G401.6 (cell line): ENCODE measurements around the gene ZNF672.
"Not testable (repeated sequence)": the region's sequence is repeated elsewhere in the genome, so short reads cannot be mapped to it uniquely, and the experiment has no call there.

ENCODE experiments used
- FAIRE-seq: peaks from 2 replicates; lab custom pipeline; 2012; peaks lifted over from hg19 to GRCh38; lab: Jason Lieb, UNC

ZNF672 gene

GRCh38 chr1:248813546-248813945 is 24.5 kb upstream of the ZNF672 start:
- FAIRE-seq = no peak

- FAIRE-seq = no peak
Measured at GRCh38 chr1:248814351-248814750, 23.7 kb upstream of the ZNF672 start.

GRCh38 chr1:248815407-248816034 is 22.5 kb upstream of the ZNF672 start:
- no peak for FAIRE-seq

- no peak for FAIRE-seq
Measured at GRCh38 chr1:248816042-248816851, 21.8 kb upstream of the ZNF672 start.

GRCh38 chr1:248817065-248817464 is 21.0 kb upstream of the ZNF672 start:
- no peak for FAIRE-seq

GRCh38 chr1:248818505-248819374 is 19.3 kb upstream of the ZNF672 start:
- no peak for FAIRE-seq

GRCh38 chr1:248820041-248820585 is 17.9 kb upstream of the ZNF672 start:
- FAIRE-seq = no peak

GRCh38 chr1:248821101-248821500 is 16.9 kb upstream of the ZNF672 start:
- no peak for FAIRE-seq

- no peak for FAIRE-seq
Measured at GRCh38 chr1:248821641-248822040, 16.4 kb upstream of the ZNF672 start.

- no peak for FAIRE-seq
Measured at GRCh38 chr1:248822148-248823032, 15.6 kb upstream of the ZNF672 start.

- FAIRE-seq = no peak
Measured at GRCh38 chr1:248823517-248824001, 14.5 kb upstream of the ZNF672 start.

- no peak for FAIRE-seq
Measured at GRCh38 chr1:248824301-248824700, 13.7 kb upstream of the ZNF672 start.

- FAIRE-seq = no peak
Measured at GRCh38 chr1:248824701-248825100, 13.3 kb upstream of the ZNF672 start.

GRCh38 chr1:248825136-248825535 is 12.9 kb upstream of the ZNF672 start:
- FAIRE-seq = no peak

- FAIRE-seq = no peak
Measured at GRCh38 chr1:248825573-248825908, 12.5 kb upstream of the ZNF672 start.

- no peak for FAIRE-seq
Measured at GRCh38 chr1:248825909-248826760, 11.9 kb upstream of the ZNF672 start, which contains the start of gene SH3BP5L. Gene SH3BP5L, minus strand, starts transcription at chr1:248825915. Its CDS starts 980 bp downstream, at chr1:248824935.

GRCh38 chr1:248828845-248829244 is 9.2 kb upstream of the ZNF672 start:
- FAIRE-seq = no peak

GRCh38 chr1:248830718-248831017 is 7.4 kb upstream of the ZNF672 start:
- not testable (repeated sequence) for FAIRE-seq

- no peak for FAIRE-seq
Measured at GRCh38 chr1:248831842-248832241, 6.2 kb upstream of the ZNF672 start.

- no peak for FAIRE-seq
Measured at GRCh38 chr1:248834343-248834940, 3.6 kb upstream of the ZNF672 start.
